SU-DHL-6 (cell line): ENCODE results near the gene TPPP2.

Experiments
- EZH2phosphoT487 ChIP-seq: fragments of 200-600 bp; sonication (generic), shearing (Covaris generic); conservative IDR thresholded peaks from 2 replicates; pipeline ENCODE4 v1.6.1; 2018; ENCODE audit warnings: mild to moderate bottlenecking, antibody characterized with exemption, low read length, moderate library complexity, mixed read lengths
- TF ChIP-seq, protein P1 (sequence below): fragments of 200-600 bp; sonication (generic); IDR thresholded peaks from one replicate; pipeline ENCODE4 v1.5.1; 2017; ENCODE audit warnings: antibody characterized with exemption, mild to moderate bottlenecking, low read length, moderate library complexity; ENCODE audit not compliant: insufficient read depth, poor library complexity, severe bottlenecking

DNA sequence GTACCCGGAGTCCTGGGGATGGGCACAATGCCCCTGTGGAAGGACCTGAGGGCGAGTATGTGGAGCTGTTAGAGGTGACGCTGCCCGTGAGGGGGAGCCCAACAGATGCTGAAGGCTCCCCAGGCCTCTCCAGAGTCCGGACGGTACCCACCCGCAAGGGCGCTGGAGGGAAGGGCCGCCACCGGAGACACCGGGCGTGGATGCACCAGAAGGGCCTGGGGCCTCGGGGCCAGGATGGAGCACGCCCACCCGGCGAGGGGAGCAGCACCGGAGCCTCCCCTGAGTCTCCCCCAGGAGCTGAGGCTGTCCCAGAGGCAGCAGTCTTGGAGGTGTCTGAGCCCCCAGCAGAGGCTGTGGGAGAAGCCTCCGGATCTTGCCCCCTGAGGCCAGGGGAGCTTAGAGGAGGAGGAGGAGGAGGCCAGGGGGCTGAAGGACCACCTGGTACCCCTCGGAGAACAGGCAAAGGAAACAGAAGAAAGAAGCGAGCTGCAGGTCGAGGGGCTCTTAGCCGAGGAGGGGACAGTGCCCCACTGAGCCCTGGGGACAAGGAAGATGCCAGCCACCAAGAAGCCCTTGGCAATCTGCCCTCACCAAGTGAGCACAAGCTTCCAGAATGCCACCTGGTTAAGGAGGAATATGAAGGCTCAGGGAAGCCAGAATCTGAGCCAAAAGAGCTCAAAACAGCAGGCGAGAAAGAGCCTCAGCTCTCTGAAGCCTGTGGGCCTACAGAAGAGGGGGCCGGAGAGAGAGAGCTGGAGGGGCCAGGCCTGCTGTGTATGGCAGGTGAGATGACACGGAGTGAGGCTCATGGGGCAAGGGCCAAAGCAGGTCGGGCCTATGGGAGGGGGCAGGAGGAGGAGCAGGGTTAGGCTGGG is 44.6 kb downstream of the TPPP2 start:
- TF ChIP-seq, protein P1, sequence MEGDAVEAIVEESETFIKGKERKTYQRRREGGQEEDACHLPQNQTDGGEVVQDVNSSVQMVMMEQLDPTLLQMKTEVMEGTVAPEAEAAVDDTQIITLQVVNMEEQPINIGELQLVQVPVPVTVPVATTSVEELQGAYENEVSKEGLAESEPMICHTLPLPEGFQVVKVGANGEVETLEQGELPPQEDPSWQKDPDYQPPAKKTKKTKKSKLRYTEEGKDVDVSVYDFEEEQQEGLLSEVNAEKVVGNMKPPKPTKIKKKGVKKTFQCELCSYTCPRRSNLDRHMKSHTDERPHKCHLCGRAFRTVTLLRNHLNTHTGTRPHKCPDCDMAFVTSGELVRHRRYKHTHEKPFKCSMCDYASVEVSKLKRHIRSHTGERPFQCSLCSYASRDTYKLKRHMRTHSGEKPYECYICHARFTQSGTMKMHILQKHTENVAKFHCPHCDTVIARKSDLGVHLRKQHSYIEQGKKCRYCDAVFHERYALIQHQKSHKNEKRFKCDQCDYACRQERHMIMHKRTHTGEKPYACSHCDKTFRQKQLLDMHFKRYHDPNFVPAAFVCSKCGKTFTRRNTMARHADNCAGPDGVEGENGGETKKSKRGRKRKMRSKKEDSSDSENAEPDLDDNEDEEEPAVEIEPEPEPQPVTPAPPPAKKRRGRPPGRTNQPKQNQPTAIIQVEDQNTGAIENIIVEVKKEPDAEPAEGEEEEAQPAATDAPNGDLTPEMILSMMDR: no peak
- TF ChIP-seq EZH2phosphoT487: no peak
